GM19328 (cell line): Measurements from ENCODE around the gene GNG14.
A peak's percentile ranks its signal among the peaks of the same experiment; 100 is the strongest.
"Not testable (repeated sequence)": the region's sequence is repeated elsewhere in the genome, so short reads cannot be mapped to it uniquely, and the experiment has no call there.

Source experiments
- ATAC-seq: cut with Tn5 transposase; IDR thresholded peaks from one replicate; pipeline ENCODE4 v1.9.1; 2021; ENCODE audit warnings: mild to moderate bottlenecking, moderate library complexity; ENCODE audit not compliant: unreplicated experiment

The GNG14 gene

GRCh38 chr19:12721656-12722565, 34.1 kb downstream of the GNG14 start:
- peak; percentile 10 for ATAC-seq

GRCh38 chr19:12722566-12723380, 35.0 kb downstream of the GNG14 start:
- peak; percentile 78 for ATAC-seq

- no peak for ATAC-seq
Measured at GRCh38 chr19:12723381-12723640, 35.5 kb downstream of the GNG14 start.

- no peak for ATAC-seq
Measured at GRCh38 chr19:12723641-12724426, 36.0 kb downstream of the GNG14 start, which contains the start of gene TNPO2. TSS of gene TNPO2 (minus strand) at chr19:12723932. CDS start at chr19:12720977, 2,955 bp downstream.

- ATAC-seq = not testable (repeated sequence)
Measured at GRCh38 chr19:12725612-12726011, 37.8 kb downstream of the GNG14 start.

- ATAC-seq = no peak
Measured at GRCh38 chr19:12726988-12727316, 39.2 kb downstream of the GNG14 start.

GRCh38 chr19:12727745-12728433, 40.1 kb downstream of the GNG14 start:
- no peak for ATAC-seq

GRCh38 chr19:12730064-12730463, 42.3 kb downstream of the GNG14 start:
- ATAC-seq = no peak

GRCh38 chr19:12731337-12731736, 43.5 kb downstream of the GNG14 start:
- ATAC-seq = no peak

GRCh38 chr19:12733369-12734214, 45.8 kb downstream of the GNG14 start:
- ATAC-seq = no peak

GRCh38 chr19:12736995-12737834, 49.4 kb downstream of the GNG14 start, which contains the start of gene GET3:
TSS of gene GET3 (plus strand) at chr19:12737497. CDS start at chr19:12737506, 9 bp downstream.
- ATAC-seq = peak; percentile 68

GRCh38 chr19:12737835-12738351, 50.1 kb downstream of the GNG14 start:
- no peak for ATAC-seq
